ENCODE data around the gene RUVBL1.
A peak's percentile ranks its signal among the peaks of the same experiment; 100 is the strongest.

RUVBL1 gene

DNA sequence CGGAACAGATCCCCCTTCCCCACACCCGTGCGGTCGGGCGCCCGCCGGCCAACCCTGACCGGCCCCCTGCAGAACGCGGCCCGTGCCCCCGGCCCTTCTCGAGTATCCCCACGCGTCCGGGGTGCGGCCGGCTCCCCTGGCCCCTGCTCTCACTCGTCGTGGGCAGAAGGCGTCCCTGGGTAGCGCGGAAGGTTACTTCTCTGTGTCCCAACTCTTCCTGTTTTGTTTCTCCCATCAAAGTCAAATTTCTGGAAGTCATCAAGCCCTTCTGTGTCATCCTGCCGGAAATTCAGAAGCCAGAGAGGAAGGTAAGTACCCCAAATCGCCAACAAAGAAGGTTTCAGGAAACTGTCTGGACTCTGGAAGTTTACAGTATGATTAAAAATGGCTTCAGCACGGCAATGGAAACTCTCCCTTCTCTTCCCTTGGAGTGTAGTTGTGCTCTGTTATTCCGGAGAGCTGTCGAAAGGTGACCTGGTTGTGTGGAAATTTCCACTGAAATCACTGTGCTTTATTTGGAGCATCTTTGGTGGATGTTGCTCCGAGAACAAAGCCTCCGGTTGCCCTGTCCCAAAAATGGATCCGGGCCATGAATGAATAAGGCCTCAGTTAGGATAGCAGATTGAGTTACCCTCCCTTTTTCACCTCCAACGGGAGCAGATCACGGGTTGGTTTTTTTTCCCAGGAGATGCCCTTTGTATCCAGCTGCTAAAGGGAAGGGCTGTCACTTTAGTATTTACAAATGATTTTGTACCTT, 70.8 kb downstream of the RUVBL1 start:
- no peak for DNase-seq (ENCODE audit: low spot score)
- TF ChIP-seq, protein P1, sequence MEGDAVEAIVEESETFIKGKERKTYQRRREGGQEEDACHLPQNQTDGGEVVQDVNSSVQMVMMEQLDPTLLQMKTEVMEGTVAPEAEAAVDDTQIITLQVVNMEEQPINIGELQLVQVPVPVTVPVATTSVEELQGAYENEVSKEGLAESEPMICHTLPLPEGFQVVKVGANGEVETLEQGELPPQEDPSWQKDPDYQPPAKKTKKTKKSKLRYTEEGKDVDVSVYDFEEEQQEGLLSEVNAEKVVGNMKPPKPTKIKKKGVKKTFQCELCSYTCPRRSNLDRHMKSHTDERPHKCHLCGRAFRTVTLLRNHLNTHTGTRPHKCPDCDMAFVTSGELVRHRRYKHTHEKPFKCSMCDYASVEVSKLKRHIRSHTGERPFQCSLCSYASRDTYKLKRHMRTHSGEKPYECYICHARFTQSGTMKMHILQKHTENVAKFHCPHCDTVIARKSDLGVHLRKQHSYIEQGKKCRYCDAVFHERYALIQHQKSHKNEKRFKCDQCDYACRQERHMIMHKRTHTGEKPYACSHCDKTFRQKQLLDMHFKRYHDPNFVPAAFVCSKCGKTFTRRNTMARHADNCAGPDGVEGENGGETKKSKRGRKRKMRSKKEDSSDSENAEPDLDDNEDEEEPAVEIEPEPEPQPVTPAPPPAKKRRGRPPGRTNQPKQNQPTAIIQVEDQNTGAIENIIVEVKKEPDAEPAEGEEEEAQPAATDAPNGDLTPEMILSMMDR (IDR thresholded peaks at IDR 0.05; ENCODE audit: extremely low read depth, missing control alignments): no peak

DNA sequence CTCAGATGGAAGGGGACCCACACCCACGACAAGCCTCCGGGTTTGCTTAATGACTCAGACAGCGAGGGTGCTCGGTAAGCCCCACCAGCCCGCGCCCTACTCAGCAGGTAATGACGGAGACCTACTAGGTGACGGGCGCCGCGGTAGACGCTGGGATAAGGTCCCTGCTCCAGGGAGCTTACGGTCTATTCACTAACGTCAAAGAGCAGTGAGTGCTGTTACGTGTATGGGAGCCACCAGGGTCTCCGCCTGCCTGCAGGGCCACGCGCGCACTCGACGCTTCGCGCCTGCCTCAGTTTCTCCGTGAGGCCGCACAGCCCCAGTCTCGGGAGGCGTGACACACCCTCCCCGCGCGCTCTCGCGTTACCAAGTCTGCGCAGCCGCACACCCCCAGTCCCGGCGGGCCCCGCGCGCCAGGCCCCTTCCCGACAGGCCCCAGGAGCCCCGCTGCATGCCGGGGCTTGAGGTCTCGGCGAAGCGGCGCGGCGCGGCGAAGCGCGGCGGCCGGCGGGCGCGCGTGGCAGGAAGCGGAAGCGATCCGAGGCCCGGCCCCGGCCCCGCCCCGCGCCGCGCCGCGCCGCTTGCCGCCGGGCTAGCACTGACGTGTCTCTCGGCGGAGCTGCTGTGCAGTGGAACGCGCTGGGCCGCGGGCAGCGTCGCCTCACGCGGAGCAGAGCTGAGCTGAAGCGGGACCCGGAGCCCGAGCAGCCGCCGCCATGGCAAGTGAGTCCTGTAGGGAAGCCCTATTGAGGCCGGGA, 71.6 kb downstream of the RUVBL1 start, which contains the start of gene SEC61A1:
TSS of gene SEC61A1 (plus strand) at position 601 of the 758 bp plus-strand sequence. CDS start at position 717, 116 bp downstream.
- DNase-seq (ENCODE audit: low spot score): peak; percentile 99
- TF ChIP-seq, protein P1 (IDR thresholded peaks at IDR 0.05; ENCODE audit: extremely low read depth, missing control alignments): no peak

DNA sequence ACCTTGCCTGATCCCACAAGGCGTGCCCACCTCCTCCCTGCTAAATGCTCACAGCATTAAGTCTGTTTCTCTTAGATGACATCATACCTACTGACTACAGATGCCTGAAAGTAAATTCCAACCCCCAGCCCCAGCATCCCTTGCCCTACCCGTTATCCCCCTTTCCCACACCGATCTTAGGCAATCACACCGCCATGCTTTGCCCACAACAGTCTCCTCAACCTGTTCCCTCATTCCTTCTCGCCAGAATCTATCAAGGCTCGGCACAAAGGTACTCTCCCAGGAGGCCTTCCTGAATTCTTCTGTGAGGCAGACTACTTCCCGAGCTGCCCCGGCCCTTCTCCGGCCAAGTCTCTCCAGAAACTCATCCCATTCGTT, 72.2 kb downstream of the RUVBL1 start:
- no peak for DNase-seq (ENCODE audit: low spot score)
- TF ChIP-seq, protein P1 (IDR thresholded peaks at IDR 0.05; ENCODE audit: extremely low read depth, missing control alignments): no peak

DNA sequence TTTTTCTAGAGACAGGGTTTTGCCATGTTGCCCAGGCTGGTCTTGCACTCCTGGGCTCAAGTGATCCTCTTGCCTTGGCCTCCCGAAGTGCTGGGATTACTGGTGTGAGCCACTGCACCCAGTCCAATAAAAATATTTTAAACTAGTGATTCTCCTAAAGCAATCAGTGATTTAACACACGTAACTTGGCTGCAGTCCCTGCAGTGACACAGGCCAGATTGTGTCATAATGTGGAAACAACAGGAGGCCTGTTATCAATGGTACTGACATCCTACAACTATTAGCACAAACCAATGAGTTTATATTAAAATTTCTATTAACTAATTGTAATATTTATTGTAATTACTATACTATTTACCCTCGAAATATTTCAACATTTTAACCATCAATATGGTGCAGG, 73.0 kb downstream of the RUVBL1 start:
- DNase-seq (ENCODE audit: low spot score): no peak

DNA sequence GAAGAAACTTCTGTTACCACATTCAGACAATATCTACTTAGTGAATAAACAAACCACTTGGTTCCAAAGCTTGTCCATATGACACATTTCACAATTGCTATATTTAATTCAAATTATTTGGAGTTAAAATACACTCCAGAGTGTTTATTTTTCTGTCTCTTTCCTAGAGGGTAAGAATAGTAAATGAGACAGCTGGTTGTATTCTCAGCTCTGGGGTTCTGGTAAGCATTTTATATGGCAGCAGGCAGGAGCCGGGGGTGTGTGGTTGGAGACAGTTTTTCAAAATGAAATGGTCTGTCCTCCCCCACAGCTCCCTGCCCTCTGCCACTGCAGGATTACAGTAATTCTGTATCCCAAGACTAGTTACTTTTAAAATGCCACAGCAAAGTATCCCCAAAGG, 82.3 kb downstream of the RUVBL1 start:
- TF ChIP-seq, protein P1 (IDR thresholded peaks at IDR 0.05; ENCODE audit: extremely low read depth, missing control alignments): no peak
- no peak for DNase-seq (ENCODE audit: low spot score)

More for the DNA sequence above, 73.0 kb downstream of the RUVBL1 start:
- TF ChIP-seq, protein P1 (IDR thresholded peaks at IDR 0.05; ENCODE audit: extremely low read depth, missing control alignments): no peak

DNA sequence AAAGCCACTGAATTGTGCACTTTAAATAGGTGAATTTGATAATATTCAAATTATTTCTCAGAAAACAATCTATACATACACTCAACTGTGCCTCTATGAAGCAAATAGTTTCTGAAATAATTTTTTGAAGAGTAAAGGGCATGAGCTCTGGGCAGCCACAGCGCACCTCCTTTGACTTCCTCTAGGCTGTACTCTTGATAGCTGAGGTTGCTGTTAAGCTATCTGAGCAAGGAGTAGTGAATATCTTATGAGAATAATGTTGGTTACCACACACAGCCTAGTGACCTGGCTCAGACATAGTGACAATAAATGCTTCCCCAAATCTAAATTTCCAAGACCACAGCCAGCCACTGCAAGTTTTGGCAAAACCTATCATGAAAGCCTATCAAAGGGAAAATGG, 83.0 kb downstream of the RUVBL1 start:
- DNase-seq (ENCODE audit: low spot score): no peak
- TF ChIP-seq, protein P1 (IDR thresholded peaks at IDR 0.05; ENCODE audit: extremely low read depth, missing control alignments): no peak

DNA sequence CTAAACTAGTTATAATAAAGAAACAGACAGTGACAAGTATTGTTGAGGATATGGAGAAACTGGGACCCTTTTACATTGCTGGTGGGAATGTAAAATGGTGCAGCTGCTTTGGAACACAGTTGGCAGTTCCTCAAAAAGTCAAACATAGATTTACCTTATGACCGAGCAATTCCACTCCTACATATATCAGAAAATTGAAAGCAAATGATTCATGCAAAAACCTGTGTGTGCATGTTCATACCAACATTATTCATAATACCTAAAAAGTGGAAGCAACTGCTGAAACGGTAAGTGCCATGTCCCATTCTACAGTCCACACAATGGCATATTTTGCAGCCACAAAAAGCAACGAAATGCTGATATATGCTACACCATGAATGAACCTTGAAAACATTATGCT, 83.6 kb downstream of the RUVBL1 start:
- no peak for DNase-seq (ENCODE audit: low spot score)
- TF ChIP-seq, protein P1 (IDR thresholded peaks at IDR 0.05; ENCODE audit: extremely low read depth, missing control alignments): no peak

Measured in GM20000 (cell line).